A549 (cell line): ENCODE results near the gene MAGT1.

ENCODE experiments used
- CEBPB ChIP-seq, 2 experiments: fragments of >200 bp in 1 of 2; sonication (Bioruptor Twin) in 1 of 2; formaldehyde crosslinking in 1 of 2; IDR thresholded peaks; 2 replicates each; pipeline ENCODE4 v1.6.1; 2012 to 2016
- ESRRA ChIP-seq: fragments of 150-350 bp; IDR thresholded peaks from 2 replicates; pipeline ENCODE4 v1.6.1; 2014; ENCODE audit warnings: mild to moderate bottlenecking, low read length, borderline replicate concordance
- MAFK ChIP-seq: fragments of 450-650 bp; IDR thresholded peaks from 2 replicates; pipeline ENCODE4 v1.6.1; 2014; ENCODE audit not compliant: partially characterized antibody
- POLR2A ChIP-seq: IDR thresholded peaks from 2 replicates; pipeline ENCODE4 v1.6.1; 2012; ENCODE audit warnings: mild to moderate bottlenecking, low read length
- RAD21 ChIP-seq, 2 experiments: fragments of >200 bp in 1 of 2; sonication (Bioruptor Twin) in 1 of 2; formaldehyde crosslinking in 1 of 2; IDR thresholded peaks in 1 of 2; conservative IDR thresholded peaks in 1 of 2; 2 replicates in 1 of 2; 3 replicates in 1 of 2; pipeline ENCODE4 v1.6.1; 2012 to 2018; ENCODE audit warnings: inconsistent platforms in 1 of 2
- SMC3 ChIP-seq: fragments of >200 bp; sonication (Bioruptor Twin); formaldehyde crosslinking; IDR thresholded peaks from 3 replicates; pipeline ENCODE4 v1.6.1; 2018; ENCODE audit warnings: inconsistent platforms
- SREBF2 ChIP-seq: fragments of 450-650 bp; IDR thresholded peaks from 2 replicates; pipeline ENCODE4 v1.6.1; 2014; ENCODE audit warnings: mild to moderate bottlenecking, moderate library complexity
- TF ChIP-seq, protein P1 (sequence below): IDR thresholded peaks from 2 replicates; pipeline ENCODE4 v1.6.1; 2012
- TF ChIP-seq, protein P2 (sequence below): fragments of >200 bp; sonication (Bioruptor Twin); formaldehyde crosslinking; IDR thresholded peaks from 3 replicates; pipeline ENCODE4 v1.5.1; 2016
- TF ChIP-seq, protein P3 (sequence below): fragments of 200-600 bp; sonication (generic); IDR thresholded peaks from 2 replicates; pipeline ENCODE4 v1.6.1; 2016; ENCODE audit warnings: antibody characterized with exemption, mild to moderate bottlenecking, moderate library complexity
- TF ChIP-seq, protein P4 (sequence below): fragments of 150-350 bp; IDR thresholded peaks from 2 replicates; pipeline ENCODE4 v1.6.1; 2014; ENCODE audit warnings: low read depth, mild to moderate bottlenecking, low read length

DNA sequence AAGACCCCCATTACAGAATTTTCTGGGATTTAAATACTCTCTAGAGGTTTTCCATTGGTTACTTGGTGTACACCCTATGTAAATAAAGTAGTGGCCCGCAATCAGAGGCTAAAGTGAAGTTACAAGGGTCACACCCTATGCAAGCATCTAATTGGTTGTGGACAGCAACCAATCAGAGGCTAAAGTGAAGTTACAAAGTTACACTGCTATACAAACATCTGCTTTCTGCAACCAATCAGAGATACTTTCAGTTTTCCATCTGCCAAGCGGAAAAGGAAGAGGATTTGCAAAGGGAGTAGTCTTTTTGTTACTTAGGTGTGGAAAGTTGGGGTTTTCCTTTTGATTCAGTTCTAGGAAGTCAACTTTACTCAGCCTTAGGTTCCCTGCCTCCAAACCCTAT is 107.2 kb downstream of the MAGT1 start:
- no peak for TF ChIP-seq POLR2A
- TF ChIP-seq, protein P1, sequence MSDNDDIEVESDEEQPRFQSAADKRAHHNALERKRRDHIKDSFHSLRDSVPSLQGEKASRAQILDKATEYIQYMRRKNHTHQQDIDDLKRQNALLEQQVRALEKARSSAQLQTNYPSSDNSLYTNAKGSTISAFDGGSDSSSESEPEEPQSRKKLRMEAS, result no peak
- TF ChIP-seq RAD21 (conservative IDR thresholded peaks at IDR 0.05 in 1 of 2, IDR thresholded peaks at IDR 0.05 in 1 of 2), result no peak
- TF ChIP-seq, protein P2, sequence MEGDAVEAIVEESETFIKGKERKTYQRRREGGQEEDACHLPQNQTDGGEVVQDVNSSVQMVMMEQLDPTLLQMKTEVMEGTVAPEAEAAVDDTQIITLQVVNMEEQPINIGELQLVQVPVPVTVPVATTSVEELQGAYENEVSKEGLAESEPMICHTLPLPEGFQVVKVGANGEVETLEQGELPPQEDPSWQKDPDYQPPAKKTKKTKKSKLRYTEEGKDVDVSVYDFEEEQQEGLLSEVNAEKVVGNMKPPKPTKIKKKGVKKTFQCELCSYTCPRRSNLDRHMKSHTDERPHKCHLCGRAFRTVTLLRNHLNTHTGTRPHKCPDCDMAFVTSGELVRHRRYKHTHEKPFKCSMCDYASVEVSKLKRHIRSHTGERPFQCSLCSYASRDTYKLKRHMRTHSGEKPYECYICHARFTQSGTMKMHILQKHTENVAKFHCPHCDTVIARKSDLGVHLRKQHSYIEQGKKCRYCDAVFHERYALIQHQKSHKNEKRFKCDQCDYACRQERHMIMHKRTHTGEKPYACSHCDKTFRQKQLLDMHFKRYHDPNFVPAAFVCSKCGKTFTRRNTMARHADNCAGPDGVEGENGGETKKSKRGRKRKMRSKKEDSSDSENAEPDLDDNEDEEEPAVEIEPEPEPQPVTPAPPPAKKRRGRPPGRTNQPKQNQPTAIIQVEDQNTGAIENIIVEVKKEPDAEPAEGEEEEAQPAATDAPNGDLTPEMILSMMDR, result no peak
- TF ChIP-seq CEBPB (IDR thresholded peaks at IDR 0.05), result no peak
- TF ChIP-seq MAFK, result no peak
- no peak for TF ChIP-seq ESRRA
- no peak for TF ChIP-seq SREBF2
- TF ChIP-seq, protein P3, sequence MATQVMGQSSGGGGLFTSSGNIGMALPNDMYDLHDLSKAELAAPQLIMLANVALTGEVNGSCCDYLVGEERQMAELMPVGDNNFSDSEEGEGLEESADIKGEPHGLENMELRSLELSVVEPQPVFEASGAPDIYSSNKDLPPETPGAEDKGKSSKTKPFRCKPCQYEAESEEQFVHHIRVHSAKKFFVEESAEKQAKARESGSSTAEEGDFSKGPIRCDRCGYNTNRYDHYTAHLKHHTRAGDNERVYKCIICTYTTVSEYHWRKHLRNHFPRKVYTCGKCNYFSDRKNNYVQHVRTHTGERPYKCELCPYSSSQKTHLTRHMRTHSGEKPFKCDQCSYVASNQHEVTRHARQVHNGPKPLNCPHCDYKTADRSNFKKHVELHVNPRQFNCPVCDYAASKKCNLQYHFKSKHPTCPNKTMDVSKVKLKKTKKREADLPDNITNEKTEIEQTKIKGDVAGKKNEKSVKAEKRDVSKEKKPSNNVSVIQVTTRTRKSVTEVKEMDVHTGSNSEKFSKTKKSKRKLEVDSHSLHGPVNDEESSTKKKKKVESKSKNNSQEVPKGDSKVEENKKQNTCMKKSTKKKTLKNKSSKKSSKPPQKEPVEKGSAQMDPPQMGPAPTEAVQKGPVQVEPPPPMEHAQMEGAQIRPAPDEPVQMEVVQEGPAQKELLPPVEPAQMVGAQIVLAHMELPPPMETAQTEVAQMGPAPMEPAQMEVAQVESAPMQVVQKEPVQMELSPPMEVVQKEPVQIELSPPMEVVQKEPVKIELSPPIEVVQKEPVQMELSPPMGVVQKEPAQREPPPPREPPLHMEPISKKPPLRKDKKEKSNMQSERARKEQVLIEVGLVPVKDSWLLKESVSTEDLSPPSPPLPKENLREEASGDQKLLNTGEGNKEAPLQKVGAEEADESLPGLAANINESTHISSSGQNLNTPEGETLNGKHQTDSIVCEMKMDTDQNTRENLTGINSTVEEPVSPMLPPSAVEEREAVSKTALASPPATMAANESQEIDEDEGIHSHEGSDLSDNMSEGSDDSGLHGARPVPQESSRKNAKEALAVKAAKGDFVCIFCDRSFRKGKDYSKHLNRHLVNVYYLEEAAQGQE, result no peak
- TF ChIP-seq, protein P4, sequence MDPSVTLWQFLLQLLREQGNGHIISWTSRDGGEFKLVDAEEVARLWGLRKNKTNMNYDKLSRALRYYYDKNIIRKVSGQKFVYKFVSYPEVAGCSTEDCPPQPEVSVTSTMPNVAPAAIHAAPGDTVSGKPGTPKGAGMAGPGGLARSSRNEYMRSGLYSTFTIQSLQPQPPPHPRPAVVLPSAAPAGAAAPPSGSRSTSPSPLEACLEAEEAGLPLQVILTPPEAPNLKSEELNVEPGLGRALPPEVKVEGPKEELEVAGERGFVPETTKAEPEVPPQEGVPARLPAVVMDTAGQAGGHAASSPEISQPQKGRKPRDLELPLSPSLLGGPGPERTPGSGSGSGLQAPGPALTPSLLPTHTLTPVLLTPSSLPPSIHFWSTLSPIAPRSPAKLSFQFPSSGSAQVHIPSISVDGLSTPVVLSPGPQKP, result no peak
- no peak for TF ChIP-seq SMC3
